ENCODE measurements around the gene CILP2.

CILP2 gene

DNA sequence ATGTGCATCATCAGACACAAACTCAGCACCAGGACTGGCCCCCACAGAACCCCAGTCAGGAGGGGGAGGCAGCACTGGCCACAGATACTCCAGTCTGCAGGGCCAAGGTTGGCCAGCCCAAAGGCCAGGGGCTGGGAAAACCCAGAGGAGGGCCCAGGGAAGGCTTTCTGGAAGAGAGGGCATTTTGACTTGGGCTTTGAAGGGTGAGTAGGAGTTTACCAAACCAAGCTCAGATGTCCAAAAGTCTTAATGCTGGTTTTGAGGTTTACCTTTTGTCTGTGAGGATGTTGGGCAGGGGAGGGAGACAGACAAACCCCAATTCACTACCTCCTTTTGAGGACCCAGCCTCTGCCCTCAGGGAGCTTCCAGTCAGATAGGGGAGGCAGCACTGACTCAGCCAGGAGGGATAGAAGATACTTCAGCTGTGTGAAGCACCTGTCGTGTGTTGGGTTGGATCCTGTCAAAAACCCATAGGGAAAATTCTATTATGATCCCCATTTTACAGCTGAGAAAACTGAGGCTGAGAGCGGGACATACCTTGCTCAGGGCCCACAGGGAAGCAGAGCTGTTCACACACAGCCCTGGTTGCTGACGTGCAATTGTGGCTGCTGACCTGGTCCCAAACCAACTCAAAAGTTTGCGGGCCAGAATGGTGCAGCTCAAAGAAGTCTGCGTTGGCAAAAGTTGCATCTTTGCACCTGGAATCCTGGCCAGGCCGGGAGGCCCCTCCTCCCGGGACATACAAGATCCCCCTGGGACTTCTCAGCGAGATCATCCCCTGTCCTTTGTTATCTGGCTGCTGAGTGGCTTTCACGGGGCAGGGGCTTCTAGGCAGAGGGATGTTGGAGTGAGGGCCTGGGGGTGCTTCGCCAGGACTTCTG lies 13.1 kb downstream of the CILP2 start:
- H3K4me2 ChIP-seq, result peak overlapping the region; percentile 47
- H3K36me3 ChIP-seq, result no peaks in the 10 kb centered on the region
- H3K4me3 ChIP-seq, result no peak overlapping the region
- H3K9ac ChIP-seq, result no peak overlapping the region
- TF ChIP-seq Cebpa-rat (IDR thresholded peaks at IDR 0.05), result no peak
- peaks cover 17% of the 10 kb centered on the region for H3K4me1 ChIP-seq
- H3K9me3 ChIP-seq, result no peaks in the 10 kb centered on the region
- peak overlapping the region; percentile 63; the same call in 1 of the 2 replicates for H3K27ac ChIP-seq
- no peaks in the 10 kb centered on the region for H4K20me1 ChIP-seq
- H3K27me3 ChIP-seq, result no peaks in the 10 kb centered on the region

- Histone ChIP-seq H3K4me1 (peaks cover 12% of the 10 kb centered on the region), H3K27ac (peak overlapping the region; percentile 63; the same call in 1 of the 2 replicates), H3K36me3 (no peaks in the 10 kb centered on the region), H3K9ac (no peak overlapping the region), H3K27me3 (no peaks in the 10 kb centered on the region), H3K4me2 (peak overlapping the region; percentile 47), H3K4me3 (no peak overlapping the region), H4K20me1 (no peaks in the 10 kb centered on the region), H3K9me3 (no peaks in the 10 kb centered on the region)
- TF ChIP-seq Cebpa-rat (IDR thresholded peaks at IDR 0.05), result no peak
These were observed 13.8 kb downstream of the CILP2 start for GRCh38 chr19:19551853-19552192.

DNA sequence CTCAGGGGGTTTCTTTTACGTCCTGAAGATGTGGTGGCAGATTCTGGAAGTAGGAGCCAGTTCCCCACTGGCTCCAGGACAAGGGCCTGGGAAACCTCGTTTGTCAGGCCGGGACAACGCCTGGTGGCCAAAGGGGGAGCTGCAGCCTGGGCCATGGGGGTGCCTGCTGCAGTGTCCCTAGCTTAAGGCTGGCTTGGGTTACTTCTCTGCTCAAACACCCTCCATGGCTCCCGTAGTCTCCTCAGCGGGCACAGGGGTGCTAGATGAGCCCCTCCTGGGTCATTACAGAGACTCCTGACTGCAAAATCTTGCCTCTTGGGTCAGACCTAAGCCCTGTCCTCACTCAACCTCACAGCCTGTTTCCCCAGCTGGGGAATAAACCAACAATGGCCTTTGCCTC lies 14.7 kb downstream of the CILP2 start:
- H3K4me2 ChIP-seq, result no peak overlapping the region
- no peaks in the 10 kb centered on the region for H3K9me3 ChIP-seq
- H3K4me3 ChIP-seq, result no peak overlapping the region
- no peak for TF ChIP-seq Cebpa-rat (IDR thresholded peaks at IDR 0.05)
- H3K36me3 ChIP-seq, result no peaks in the 10 kb centered on the region
- peaks cover 13% of the 10 kb centered on the region for H3K4me1 ChIP-seq
- no peak overlapping the region for H3K9ac ChIP-seq
- H3K27me3 ChIP-seq, result no peaks in the 10 kb centered on the region
- H3K27ac ChIP-seq, result no peak overlapping the region
- H4K20me1 ChIP-seq, result no peaks in the 10 kb centered on the region

GRCh38 chr19:19553670-19554069 lies 15.6 kb downstream of the CILP2 start:
- no peaks in the 10 kb centered on the region for H4K20me1 ChIP-seq
- H3K36me3 ChIP-seq, result no peaks in the 10 kb centered on the region
- no peak overlapping the region for H3K4me2 ChIP-seq
- no peaks in the 10 kb centered on the region for H3K9me3 ChIP-seq
- H3K4me1 ChIP-seq, result peaks cover 22% of the 10 kb centered on the region
- H3K27me3 ChIP-seq, result no peaks in the 10 kb centered on the region
- H3K4me3 ChIP-seq, result no peak overlapping the region
- H3K27ac ChIP-seq, result no peak overlapping the region
- no peak overlapping the region for H3K9ac ChIP-seq
- no peak for TF ChIP-seq Cebpa-rat (IDR thresholded peaks at IDR 0.05)

GRCh38 chr19:19554074-19555023 lies 16.3 kb downstream of the CILP2 start:
- TF ChIP-seq Cebpa-rat (IDR thresholded peaks at IDR 0.05), result no peak
- Histone ChIP-seq H3K4me1 (peaks cover 29% of the 10 kb centered on the region), H3K36me3 (no peaks in the 10 kb centered on the region), H4K20me1 (no peaks in the 10 kb centered on the region), H3K9ac (no peak overlapping the region), H3K27me3 (no peaks in the 10 kb centered on the region), H3K4me2 (no peak overlapping the region), H3K4me3 (no peak overlapping the region), H3K9me3 (no peaks in the 10 kb centered on the region), H3K27ac (no peak overlapping the region)

- H3K27ac ChIP-seq, result no peak overlapping the region
- no peak for TF ChIP-seq Cebpa-rat (IDR thresholded peaks at IDR 0.05)
- H3K4me1 ChIP-seq, result peaks cover 26% of the 10 kb centered on the region
- no peaks in the 10 kb centered on the region for H3K9me3 ChIP-seq
- no peak overlapping the region for H3K4me3 ChIP-seq
- H3K27me3 ChIP-seq, result no peaks in the 10 kb centered on the region
- H4K20me1 ChIP-seq, result no peaks in the 10 kb centered on the region
- peaks cover under 1% of the 10 kb centered on the region; the same call in 1 of the 2 replicates for H3K36me3 ChIP-seq
- H3K9ac ChIP-seq, result no peak overlapping the region
- peak overlapping the region; percentile 43 for H3K4me2 ChIP-seq
These were observed 20.0 kb downstream of the CILP2 start for GRCh38 chr19:19558055-19558454.

GRCh38 chr19:19558636-19559035 lies 20.6 kb downstream of the CILP2 start:
- no peaks in the 10 kb centered on the region for H3K27me3 ChIP-seq
- no peak for TF ChIP-seq Cebpa-rat (IDR thresholded peaks at IDR 0.05)
- no peak overlapping the region for H3K4me3 ChIP-seq
- no peak overlapping the region for H3K9ac ChIP-seq
- peak overlapping the region; percentile 51; the same call in 1 of the 2 replicates for H3K4me2 ChIP-seq
- peaks cover 26% of the 10 kb centered on the region for H3K4me1 ChIP-seq
- H3K36me3 ChIP-seq, result peaks cover 5% of the 10 kb centered on the region; the same call in 1 of the 2 replicates
- H3K9me3 ChIP-seq, result no peaks in the 10 kb centered on the region
- H3K27ac ChIP-seq, result no peak overlapping the region
- no peaks in the 10 kb centered on the region for H4K20me1 ChIP-seq

DNA sequence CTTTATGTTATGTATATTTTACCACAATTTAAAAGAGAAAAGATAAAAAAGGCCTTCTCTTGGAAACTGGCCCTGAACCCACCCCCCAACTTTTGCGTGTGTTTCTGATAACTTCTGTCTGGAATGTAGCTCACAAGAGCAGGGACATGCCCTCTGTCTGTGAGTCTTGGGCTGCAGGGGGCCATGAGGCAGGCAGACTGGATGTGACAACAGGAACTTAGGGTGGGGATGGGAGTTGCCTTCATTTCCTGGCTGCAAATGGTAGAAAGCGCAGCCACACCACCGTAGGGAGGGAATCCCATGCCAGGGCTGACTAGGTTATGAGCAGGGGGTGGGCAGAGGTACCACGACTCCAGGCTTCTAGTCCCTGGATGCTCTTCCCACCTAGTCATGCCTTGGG lies 21.9 kb downstream of the CILP2 start:
- H4K20me1 ChIP-seq, result no peaks in the 10 kb centered on the region
- no peak for TF ChIP-seq Cebpa-rat (IDR thresholded peaks at IDR 0.05)
- no peaks in the 10 kb centered on the region for H3K9me3 ChIP-seq
- no peak overlapping the region for H3K4me3 ChIP-seq
- no peak overlapping the region for H3K9ac ChIP-seq
- peaks cover 26% of the 10 kb centered on the region for H3K4me1 ChIP-seq
- 0 out of 2 replicates have a peak overlapping the region, but pooled peaks have one; percentile 9 for H3K27ac ChIP-seq
- H3K4me2 ChIP-seq, result peak overlapping the region; percentile 51; the same call in 1 of the 2 replicates
- no peaks in the 10 kb centered on the region for H3K27me3 ChIP-seq
- peaks cover 11% of the 10 kb centered on the region; the same call in 1 of the 2 replicates for H3K36me3 ChIP-seq

DNA sequence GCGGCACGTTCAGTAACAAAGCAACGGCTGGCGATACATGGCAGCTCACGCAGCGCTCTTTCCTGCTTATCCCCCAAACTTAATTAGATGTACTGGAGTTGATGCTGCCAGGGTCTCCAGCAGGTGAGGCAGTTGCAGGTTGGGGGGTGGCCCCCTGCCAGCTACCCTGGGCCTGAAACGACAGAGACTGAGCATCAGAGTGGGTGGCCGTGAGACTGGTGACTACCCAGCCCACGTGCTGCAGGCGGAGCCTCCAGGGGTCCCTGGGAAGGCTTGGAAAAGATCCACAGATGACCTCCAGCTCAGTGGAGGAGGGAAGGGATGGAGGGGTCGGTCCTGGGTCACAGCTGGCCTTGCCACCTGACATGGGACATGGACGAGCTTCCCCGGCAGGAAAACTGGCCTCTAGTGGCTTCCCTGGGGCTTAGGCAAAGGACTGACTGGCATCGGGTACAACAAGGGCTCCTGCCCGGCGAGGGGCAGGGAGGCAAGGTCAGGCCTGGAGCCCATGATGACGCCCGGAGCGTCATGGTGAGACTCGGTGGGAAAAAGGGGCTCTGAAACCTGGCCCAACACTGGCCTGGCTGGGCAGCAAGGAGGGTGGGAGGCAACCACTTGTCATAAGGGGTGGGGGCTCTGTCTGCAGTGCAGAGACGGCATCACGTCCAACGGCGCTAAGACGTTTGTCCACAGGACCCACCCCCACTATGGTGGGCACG lies 24.0 kb downstream of the CILP2 start:
- H3K9me3 ChIP-seq, result no peaks in the 10 kb centered on the region
- H3K4me2 ChIP-seq, result no peak overlapping the region
- no peaks in the 10 kb centered on the region for H3K27me3 ChIP-seq
- no peak overlapping the region for H3K27ac ChIP-seq
- no peak overlapping the region for H3K9ac ChIP-seq
- H3K4me1 ChIP-seq, result peaks cover 26% of the 10 kb centered on the region
- TF ChIP-seq Cebpa-rat (IDR thresholded peaks at IDR 0.05), result no peak
- no peak overlapping the region for H3K4me3 ChIP-seq
- H3K36me3 ChIP-seq, result peaks cover 16% of the 10 kb centered on the region; the same call in 1 of the 2 replicates
- no peaks in the 10 kb centered on the region for H4K20me1 ChIP-seq
